Esophagus (tissue), 2 donors: Measurements from ENCODE around the gene ACOX1. TPM values are rescaled to one million over a fixed set of nuclear protein-coding genes. Genes with fewer than 3 reads are reported as not detected.

Experiments used
- H3K27ac ChIP-seq, 2 donors: one replicate each; pipeline ENCODE4 v1.5.1; 2013; ENCODE audit warnings: low read depth in 2 of 2, mild to moderate bottlenecking in 2 of 2, inconsistent platforms in 1 of 2, low read length in 1 of 2, moderate library complexity in 1 of 2
- H3K27me3 ChIP-seq, 2 donors: one replicate each; pipeline ENCODE4 v1.6.1; 2013; ENCODE audit warnings: low read length in 2 of 2, control low read depth in 1 of 2, mild to moderate bottlenecking in 1 of 2; ENCODE audit not compliant: insufficient read depth in 2 of 2, control insufficient read depth in 1 of 2
- H3K36me3 ChIP-seq, 2 donors: one replicate each; pipeline ENCODE4 v1.6.1; 2013; ENCODE audit warnings: low read length in 1 of 2; ENCODE audit not compliant: control insufficient read depth in 2 of 2, insufficient read depth in 2 of 2
- H3K4me1 ChIP-seq, 2 donors: one replicate each; pipeline ENCODE4 v1.6.1; 2013; ENCODE audit warnings: low read length in 1 of 2; ENCODE audit not compliant: control insufficient read depth in 2 of 2, insufficient read depth in 2 of 2
- H3K4me3 ChIP-seq, 2 donors: one replicate each; pipeline ENCODE4 v1.5.1; 2013; ENCODE audit warnings: low read length in 2 of 2, mild to moderate bottlenecking in 2 of 2, low read depth in 1 of 2, moderate library complexity in 1 of 2
- H3K9me3 ChIP-seq, 2 donors: one replicate each; pipeline ENCODE4 v1.6.1; 2013; ENCODE audit warnings: mild to moderate bottlenecking in 2 of 2, low read depth in 1 of 2, low read length in 1 of 2, moderate library complexity in 1 of 2; ENCODE audit not compliant: control insufficient read depth in 2 of 2, insufficient read depth in 1 of 2
- WGBS, 2 donors: extraction: QIAGEN DNeasy Blood & Tissue Kit; methylation state at CpG; one replicate each; pipeline ENCODE4 v1.1.7; 2013; 5-methylcytosine and 5-hydroxymethylcytosine counted together
- polyA plus RNA-seq, 2 donors: library from polyadenylated mRNA; stranded (reverse); fragments of 200-250 nt; gene quantifications; one replicate each; pipeline ENCODE4 v1.2.3, GENCODE V29; 2013
- donor health status: healthy with polysubstance abuse.
- donor health status: Bipolar disorder and iron deficiency.

ACOX1 gene
- polyA plus RNA-seq, 2 donors, result 22.7 to 37.4 TPM

GRCh38 chr17:75943491-75943890, 35.5 kb downstream of the ACOX1 start:
- Histone ChIP-seq H3K36me3 (peaks cover 0 to 6% of the 10 kb centered on the region in 2 donors), H3K9me3 (no peaks in the 10 kb centered on the region), H3K27me3 (no peaks in the 10 kb centered on the region), H3K4me1 (no peaks in the 10 kb centered on the region), H3K4me3 (no peak overlapping the region), H3K27ac (no peak overlapping the region)
- 76 to 98% methylated on average over 1 of the region's 1 CpG for WGBS, 2 donors

- Histone ChIP-seq H3K36me3 (peaks cover 0 to 3% of the 10 kb centered on the region in 2 donors), H3K27ac (no peak overlapping the region), H3K4me1 (no peaks in the 10 kb centered on the region), H3K4me3 (no peak overlapping the region), H3K9me3 (no peaks in the 10 kb centered on the region), H3K27me3 (no peaks in the 10 kb centered on the region)
- 87 to 91% methylated on average over 4 of the region's 4 CpGs for WGBS, 2 donors
Observed at GRCh38 chr17:75942473-75942872, 36.5 kb downstream of the ACOX1 start.

- H3K36me3 ChIP-seq, result no peaks in the 10 kb centered on the region
- WGBS, 2 donors, result 33 to 41% methylated on average over 6 of the region's 6 CpGs
- no peaks in the 10 kb centered on the region for H3K27me3 ChIP-seq
- H3K4me3 ChIP-seq, result peak overlapping the region in 1 of 2 donors; percentile 79
- H3K9me3 ChIP-seq, result no peaks in the 10 kb centered on the region
- H3K4me1 ChIP-seq, result no peaks in the 10 kb centered on the region
- H3K27ac ChIP-seq, result peak overlapping the region in 1 of 2 donors; percentile 77
Observed at GRCh38 chr17:75941442-75941819, 37.5 kb downstream of the ACOX1 start.

GRCh38 chr17:75940727-75941441, 38.1 kb downstream of the ACOX1 start, which contains the start of gene FBF1:
Gene FBF1, minus strand, starts transcription at chr17:75941042. Its CDS starts 2,893 bp downstream, at chr17:75938149.
- no peaks in the 10 kb centered on the region for H3K9me3 ChIP-seq
- H3K27ac ChIP-seq, result peak within 1 kb of the TSS; percentile 77
- 0 to 1% methylated on average over 63 of the region's 63 CpGs for WGBS, 2 donors
- H3K36me3 ChIP-seq, result no peaks in the 10 kb centered on the region
- H3K4me3 ChIP-seq, result peak within 1 kb of the TSS; percentile 79 to 92
- no peaks in the 10 kb centered on the region for H3K27me3 ChIP-seq
- no peaks in the 10 kb centered on the region for H3K4me1 ChIP-seq

DNA sequence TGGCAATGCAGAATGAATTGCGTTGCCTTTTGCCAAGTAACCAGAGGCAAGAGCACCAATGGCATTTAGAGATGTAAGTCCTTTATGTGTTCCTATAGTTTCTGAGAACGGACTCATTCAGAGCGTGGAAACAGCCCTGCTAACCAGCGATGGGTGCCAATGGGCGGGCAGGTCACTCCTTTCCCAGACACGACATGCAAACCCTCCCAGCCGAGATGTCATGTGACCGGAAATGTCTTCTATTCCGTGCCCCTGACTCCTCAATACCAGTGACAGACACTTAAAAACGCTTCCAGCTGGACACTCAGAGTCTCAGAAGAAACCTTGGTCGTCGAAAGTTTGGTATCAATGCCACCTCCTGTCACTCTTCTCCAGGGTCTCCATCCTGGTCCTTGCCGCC, 41.3 kb downstream of the ACOX1 start:
- Histone ChIP-seq H3K27ac (no peak overlapping the region), H3K4me3 (no peak overlapping the region), H3K4me1 (no peaks in the 10 kb centered on the region), H3K9me3 (no peaks in the 10 kb centered on the region), H3K27me3 (no peaks in the 10 kb centered on the region), H3K36me3 (no peaks in the 10 kb centered on the region)
- 80 to 87% methylated on average over 13 of the region's 13 CpGs for WGBS, 2 donors

DNA sequence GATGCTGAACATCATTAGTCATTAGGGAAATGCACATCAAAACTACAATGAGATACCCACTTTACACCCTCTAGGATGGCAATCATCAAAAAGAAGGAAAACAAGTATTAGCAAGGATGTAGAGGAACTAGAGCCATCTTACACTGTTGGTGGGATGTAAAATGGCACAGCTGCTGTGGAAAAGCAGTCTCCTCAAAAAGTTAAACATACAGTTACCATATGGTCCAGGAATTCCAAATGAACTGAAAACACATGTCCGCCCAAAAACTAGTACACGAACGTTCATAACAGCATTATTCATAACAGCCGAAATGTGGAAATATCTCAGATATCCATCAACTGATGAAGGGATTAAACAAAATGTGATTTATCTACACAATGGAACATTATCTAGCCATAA, 45.2 kb downstream of the ACOX1 start:
- Histone ChIP-seq H3K4me3 (no peak overlapping the region), H3K9me3 (no peaks in the 10 kb centered on the region), H3K4me1 (no peaks in the 10 kb centered on the region), H3K36me3 (no peaks in the 10 kb centered on the region), H3K27me3 (no peaks in the 10 kb centered on the region), H3K27ac (no peak overlapping the region)
- 82 to 89% methylated on average over 4 of the region's 4 CpGs for WGBS, 2 donors

DNA sequence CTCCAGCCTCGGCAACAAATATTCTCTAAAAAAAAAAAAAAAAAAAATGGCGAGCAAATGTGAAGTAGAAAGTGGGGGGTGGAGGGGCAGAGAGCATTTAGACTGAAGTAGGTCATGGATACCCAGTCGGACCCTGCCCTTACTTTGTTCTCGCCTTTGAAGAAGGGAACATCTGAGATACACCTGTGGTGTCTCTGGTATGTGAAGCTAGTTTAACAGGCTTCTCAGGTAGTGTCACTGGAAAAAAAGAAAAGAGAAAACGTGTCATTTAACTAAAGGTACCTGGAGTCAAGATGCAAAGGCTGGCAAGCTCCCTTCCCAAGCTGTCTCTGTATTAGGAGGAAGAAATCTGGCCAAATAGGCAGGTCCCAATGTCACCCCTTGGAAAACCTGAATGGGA, 46.1 kb downstream of the ACOX1 start:
- peaks cover 0 to 1% of the 10 kb centered on the region in 2 donors for H3K4me1 ChIP-seq
- H3K27ac ChIP-seq, result peak overlapping the region; percentile 16 to 81
- WGBS, 2 donors, result 80 to 82% methylated on average over 5 of the region's 5 CpGs
- H3K4me3 ChIP-seq, result no peak overlapping the region
- H3K9me3 ChIP-seq, result no peaks in the 10 kb centered on the region
- no peaks in the 10 kb centered on the region for H3K27me3 ChIP-seq
- no peaks in the 10 kb centered on the region for H3K36me3 ChIP-seq

- no peaks in the 10 kb centered on the region for H3K9me3 ChIP-seq
- peaks cover 0 to 14% of the 10 kb centered on the region in 2 donors for H3K4me1 ChIP-seq
- no peaks in the 10 kb centered on the region for H3K36me3 ChIP-seq
- no peak overlapping the region for H3K27ac ChIP-seq
- no peak overlapping the region for H3K4me3 ChIP-seq
- 93 to 94% methylated on average over 4 of the region's 4 CpGs for WGBS, 2 donors
- H3K27me3 ChIP-seq, result no peaks in the 10 kb centered on the region
Observed at GRCh38 chr17:75931062-75931461, 47.9 kb downstream of the ACOX1 start.

DNA sequence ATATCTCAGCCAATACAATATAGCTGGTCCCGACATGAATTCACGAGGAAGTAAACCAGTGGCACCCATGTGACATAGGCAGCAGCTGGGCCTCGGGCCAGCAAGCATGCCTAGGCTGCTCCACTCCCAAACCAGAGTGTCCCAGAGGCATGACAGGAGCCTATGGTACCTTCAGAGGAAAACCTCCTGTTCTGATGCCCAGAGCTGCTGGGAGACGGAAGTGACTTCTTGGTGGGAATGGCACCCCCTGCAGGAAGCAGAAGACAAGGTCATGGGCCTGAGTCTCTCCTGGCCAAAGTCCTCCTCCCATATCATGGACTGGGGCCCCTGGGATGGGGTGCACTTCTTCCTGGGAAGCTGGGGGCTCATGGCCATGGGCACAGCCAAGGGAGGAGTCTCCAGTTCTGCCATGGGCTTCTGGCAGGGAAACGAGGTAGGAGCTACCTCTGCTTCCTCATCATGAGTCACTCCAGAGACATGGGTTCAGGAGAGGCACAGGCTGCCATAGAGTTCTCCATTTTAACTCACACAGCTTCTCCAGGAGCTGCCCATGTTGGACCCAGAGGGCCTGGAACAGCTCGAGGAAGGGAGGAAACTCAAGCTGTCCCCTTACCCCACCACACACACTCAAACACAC, 51.6 kb downstream of the ACOX1 start:
- Histone ChIP-seq H3K27ac (peak overlapping the region; percentile 90 to 93), H3K9me3 (no peaks in the 10 kb centered on the region), H3K4me3 (no peak overlapping the region), H3K4me1 (peaks cover 0 to 24% of the 10 kb centered on the region in 2 donors), H3K27me3 (no peaks in the 10 kb centered on the region), H3K36me3 (peaks cover 0 to 19% of the 10 kb centered on the region in 2 donors)
- 46 to 51% methylated on average over 6 of the region's 6 CpGs for WGBS, 2 donors
